Activated CD4-positive, alpha-beta T cell treated with anti-CD3 and anti-CD28 coated beads, Interleukin-2, Interleukin-6, amounts not matched to agents 100 ng/mL and 50 ng/mL, durations not matched to agents 16 hours and 8 hours (primary cell): ENCODE data around the gene MUC20.
"Not testable (repeated sequence)": the region's sequence is repeated elsewhere in the genome, so short reads cannot be mapped to it uniquely, and the experiment has no call there.

Experiments
- DNase-seq: peaks from one replicate; pipeline ENCODE4 v3.0.0-alpha.2; 2020

Gene MUC20

GRCh38 chr3:195693428-195694216 lies 27.2 kb upstream of the MUC20 start:
- no peak for DNase-seq

GRCh38 chr3:195694217-195695076 lies 26.3 kb upstream of the MUC20 start:
- not testable (repeated sequence) for DNase-seq

GRCh38 chr3:195696632-195697278 lies 24.0 kb upstream of the MUC20 start:
- DNase-seq: no peak

GRCh38 chr3:195697582-195698324 lies 23.0 kb upstream of the MUC20 start:
- no peak for DNase-seq

GRCh38 chr3:195698325-195698646 lies 22.5 kb upstream of the MUC20 start:
- no peak for DNase-seq

- no peak for DNase-seq
These were observed 22.0 kb upstream of the MUC20 start for GRCh38 chr3:195698647-195699387.

- no peak for DNase-seq
These were observed 21.4 kb upstream of the MUC20 start for GRCh38 chr3:195699388-195699771.

- DNase-seq: no peak
These were observed 20.9 kb upstream of the MUC20 start for GRCh38 chr3:195699860-195700259.

- no peak for DNase-seq
These were observed 20.5 kb upstream of the MUC20 start for GRCh38 chr3:195700319-195700718.

- DNase-seq: no peak
These were observed 19.5 kb upstream of the MUC20 start for GRCh38 chr3:195701042-195701915.

GRCh38 chr3:195703776-195704175 lies 17.0 kb upstream of the MUC20 start:
- DNase-seq: no peak

GRCh38 chr3:195704433-195704999 lies 16.3 kb upstream of the MUC20 start:
- no peak for DNase-seq

- DNase-seq: no peak
These were observed 15.4 kb upstream of the MUC20 start for GRCh38 chr3:195705081-195705991.

GRCh38 chr3:195708061-195708460 lies 12.7 kb upstream of the MUC20 start:
- no peak for DNase-seq

- DNase-seq: no peak
These were observed 11.9 kb upstream of the MUC20 start for GRCh38 chr3:195708626-195709481.

GRCh38 chr3:195709676-195710085 lies 11.1 kb upstream of the MUC20 start:
- DNase-seq: no peak

- DNase-seq: not testable (repeated sequence)
These were observed 10.5 kb upstream of the MUC20 start for GRCh38 chr3:195710126-195710905.
